NCI-H2107 treated with DMSO at 0.1 percent for 48 hours (cell line): ENCODE data around the gene CDK17.
"Not testable (repeated sequence)": the region's sequence is repeated elsewhere in the genome, so short reads cannot be mapped to it uniquely, and the experiment has no call there.

Source experiments
- DNase-seq: peaks from one replicate; lab custom pipeline; 2025; ENCODE audit not compliant: unreplicated experiment; lab: John Stamatoyannopoulos, UW

CDK17 gene

GRCh38 chr12:96395236-96395635, 5.0 kb downstream of the CDK17 start:
- no peak for DNase-seq

GRCh38 chr12:96393229-96393628, 7.0 kb downstream of the CDK17 start:
- not testable (repeated sequence) for DNase-seq

- no peak for DNase-seq
Measured at GRCh38 chr12:96392397-96392796, 7.8 kb downstream of the CDK17 start.

DNA sequence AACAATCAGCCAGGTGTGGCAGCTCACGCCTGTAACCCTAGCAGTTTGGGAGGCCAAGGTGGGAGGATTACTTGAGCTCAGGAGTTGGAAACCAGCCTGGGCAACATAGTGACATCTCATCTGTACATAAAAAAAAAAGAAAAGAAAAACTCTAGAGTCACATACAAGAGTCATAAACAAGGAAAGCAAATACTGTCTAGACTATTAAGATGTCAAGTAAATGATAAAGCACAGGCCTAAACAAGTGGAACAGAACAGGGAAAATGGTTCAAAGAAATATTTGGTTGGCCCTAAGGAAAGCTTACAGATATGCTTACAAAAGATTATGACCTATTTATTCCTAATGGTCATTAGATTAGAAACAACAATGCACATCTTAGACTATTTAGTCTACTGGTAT, 12.3 kb downstream of the CDK17 start:
- no peak for DNase-seq

DNA sequence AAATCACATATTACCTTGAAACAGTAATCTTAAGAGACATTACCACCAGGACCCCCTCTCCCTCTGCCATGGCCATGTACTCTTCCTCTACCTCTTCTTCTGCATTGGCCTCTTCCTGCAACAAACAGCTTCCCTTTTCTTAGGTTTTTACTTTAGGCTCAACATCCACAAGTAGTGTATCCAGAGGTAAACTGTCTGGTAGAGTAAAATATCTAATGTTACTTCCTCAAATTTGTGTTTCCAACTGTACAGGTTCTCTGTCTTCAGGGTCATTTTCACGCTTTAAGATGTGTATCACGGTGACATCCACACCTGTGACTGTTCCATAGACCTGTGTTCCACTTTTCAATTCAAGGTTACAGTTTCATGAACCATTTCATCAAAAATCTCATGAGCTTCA, 13.4 kb downstream of the CDK17 start:
- DNase-seq = no peak

DNA sequence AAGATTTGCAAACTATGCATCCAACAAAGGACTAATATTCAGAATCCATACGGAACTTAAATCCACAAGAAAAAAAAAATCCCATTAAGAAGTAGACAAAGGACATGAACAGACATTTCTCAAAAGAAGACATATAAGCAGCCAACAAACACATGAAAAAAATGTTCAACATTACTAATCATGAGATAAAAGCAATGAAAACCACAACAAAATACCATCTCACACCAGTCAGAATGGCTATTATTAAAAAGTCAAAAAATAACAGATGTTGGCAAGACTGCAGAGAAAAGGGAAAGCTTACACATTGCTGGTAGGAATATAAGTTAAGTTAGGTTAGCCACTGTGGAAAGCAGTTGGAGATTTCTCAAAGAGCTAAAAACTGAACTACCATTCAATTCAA, 16.2 kb downstream of the CDK17 start:
- no peak for DNase-seq

- no peak for DNase-seq
Measured at GRCh38 chr12:96383371-96383770, 16.9 kb downstream of the CDK17 start.

GRCh38 chr12:96379743-96380142, 20.5 kb downstream of the CDK17 start:
- DNase-seq = not testable (repeated sequence)

DNA sequence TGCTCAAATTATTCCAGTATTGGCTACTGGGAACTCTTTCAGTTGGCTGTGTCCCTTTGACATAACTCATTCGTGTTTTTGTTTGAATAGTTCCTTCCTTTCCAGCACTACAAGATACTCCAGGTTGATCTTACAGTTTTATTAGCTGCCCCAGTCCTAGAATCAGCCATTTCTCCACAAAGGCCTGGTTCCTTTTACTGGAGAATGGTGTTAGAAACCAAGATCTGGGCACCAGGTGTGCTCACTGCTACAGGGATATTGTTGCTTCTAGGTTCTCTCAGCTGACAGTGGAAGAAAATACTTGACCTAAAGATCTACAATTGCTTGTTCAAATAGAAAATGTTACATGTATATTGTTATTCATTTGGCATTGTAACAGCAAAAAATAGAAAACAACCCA, 21.9 kb downstream of the CDK17 start:
- DNase-seq = no peak

- no peak for DNase-seq
Measured at GRCh38 chr12:96376865-96377264, 23.4 kb downstream of the CDK17 start.

DNA sequence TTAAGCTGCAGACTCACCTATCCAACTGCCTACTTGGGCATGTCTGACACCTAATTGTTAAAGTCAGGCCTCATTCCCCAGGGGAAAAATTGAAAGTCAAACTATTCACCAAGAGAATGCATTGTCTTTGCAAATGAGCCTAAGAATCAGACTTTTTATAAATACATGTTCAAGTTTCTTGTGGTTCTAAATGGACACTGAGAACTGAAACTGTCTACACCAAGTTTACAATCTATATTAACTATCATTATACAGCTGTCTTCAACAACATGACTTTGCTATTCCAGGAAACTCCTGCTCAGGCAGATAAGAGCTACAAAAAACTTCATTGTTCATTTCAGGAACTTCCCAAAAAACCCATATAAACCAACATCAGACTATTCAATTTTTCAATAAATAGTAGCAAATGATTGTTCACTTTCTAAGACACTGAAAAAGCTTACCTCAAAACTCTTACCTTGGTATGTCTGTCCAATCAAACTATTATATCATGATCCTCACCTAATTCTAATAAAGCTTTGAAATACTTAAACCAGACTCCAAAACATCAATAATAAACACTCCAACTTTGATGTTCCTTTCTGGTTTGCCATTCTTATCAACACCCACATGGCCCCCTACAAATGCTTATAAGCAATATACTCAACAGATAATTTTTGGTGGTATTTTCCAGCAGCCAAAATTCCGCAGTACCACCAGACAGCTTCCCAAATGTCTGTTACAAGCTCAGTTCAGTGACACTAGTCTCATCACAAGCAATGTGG, 24.2 kb downstream of the CDK17 start:
- no peak for DNase-seq

DNA sequence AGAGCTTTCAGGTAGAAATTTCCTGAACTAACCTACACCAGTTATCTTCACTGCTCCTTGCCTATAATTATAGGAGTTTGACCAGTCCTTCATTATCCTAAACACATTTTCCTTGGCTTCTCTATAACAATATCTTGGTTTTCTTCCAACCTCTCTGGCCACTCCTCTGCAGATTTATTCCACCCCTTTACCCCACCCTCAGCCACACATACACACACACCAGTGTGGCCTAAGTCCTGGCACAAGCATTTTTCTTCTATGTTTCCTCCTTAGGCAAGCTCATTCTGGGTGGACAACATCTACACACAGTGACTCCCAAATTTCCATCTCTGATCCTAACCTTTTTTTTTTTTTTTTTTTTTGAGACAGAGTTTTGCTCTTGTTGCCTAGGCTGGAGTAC, 25.1 kb downstream of the CDK17 start:
- DNase-seq = no peak

DNA sequence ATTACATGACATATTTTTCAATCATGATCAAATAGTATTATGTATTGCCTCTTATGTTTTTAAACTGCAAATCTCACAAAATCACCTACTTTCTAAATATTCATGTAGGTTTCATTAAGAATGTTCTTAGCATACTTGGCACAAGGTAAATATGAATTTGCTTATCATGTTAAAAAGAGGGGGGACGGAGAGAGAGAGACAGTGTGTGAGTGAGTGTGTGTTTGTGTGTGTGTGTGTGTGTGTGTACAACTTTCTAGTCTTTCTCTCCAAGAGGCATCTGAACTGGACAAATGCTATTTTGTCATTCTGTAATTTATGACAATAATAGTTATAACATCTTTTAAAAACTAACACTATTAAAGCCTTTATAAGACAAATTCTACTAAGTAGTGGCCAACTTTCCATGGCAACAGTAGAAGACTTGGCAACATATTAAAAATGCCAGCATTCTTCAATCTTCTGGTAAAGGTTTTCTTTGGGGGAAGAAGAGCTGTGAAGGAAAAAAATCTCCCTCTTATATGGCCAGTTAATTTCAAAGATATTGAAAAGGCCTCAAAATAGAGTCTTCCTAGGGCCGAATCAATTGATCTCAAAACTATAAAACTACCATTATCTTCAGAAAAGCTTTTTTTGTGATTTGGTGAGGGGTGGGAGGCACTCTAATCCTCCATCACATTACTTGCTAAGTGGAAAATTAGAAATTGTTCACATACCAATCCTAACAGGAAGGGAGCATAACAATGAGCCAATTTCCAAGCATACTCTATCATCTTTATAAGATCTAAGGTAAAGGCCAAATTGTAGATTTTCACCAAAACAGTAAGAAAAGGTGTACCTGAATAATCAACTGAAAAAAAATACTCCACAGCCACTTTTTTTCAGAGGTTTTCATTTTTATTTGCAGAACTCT, 28.2 kb downstream of the CDK17 start:
- no peak for DNase-seq

GRCh38 chr12:96371138-96371789, 29.0 kb downstream of the CDK17 start:
- no peak for DNase-seq

DNA sequence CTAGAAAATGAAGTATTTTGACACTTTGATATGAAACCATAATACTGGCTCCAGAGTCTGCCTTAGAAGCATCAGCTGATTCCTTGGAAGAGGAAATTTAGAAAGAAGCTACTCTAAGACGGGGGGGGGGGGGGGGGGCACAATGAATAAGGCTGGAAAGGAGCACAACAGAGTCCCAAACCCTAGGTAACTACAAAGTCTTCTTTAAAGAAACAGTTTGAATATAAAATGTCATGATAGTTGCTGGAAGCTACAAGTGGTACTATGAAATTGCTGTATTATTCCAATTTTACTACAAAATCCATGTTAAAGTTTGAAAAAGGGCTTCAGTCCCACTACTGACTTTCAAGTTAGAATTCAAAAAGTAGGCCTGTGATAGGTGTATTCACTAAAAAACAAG, 31.6 kb downstream of the CDK17 start:
- no peak for DNase-seq

DNA sequence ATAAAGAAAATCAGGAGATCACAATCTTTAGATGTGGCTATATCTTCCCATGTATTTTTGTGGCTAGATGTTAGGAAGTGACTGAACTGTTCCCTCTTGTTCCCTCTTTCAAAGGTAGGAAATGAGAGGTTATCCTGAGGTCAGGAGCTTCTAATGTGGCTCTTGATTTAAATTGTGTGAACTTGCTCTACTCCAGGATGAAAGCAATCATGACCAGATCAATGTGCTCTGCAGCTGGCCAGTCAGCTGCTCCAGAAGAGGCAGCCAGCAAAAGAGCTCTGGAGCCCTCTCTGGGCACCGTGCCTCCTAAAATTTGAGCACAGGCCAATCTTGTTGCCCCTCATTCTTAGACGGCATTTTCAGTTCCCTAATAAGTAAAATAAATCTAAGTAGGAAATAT, 32.0 kb downstream of the CDK17 start:
- no peak for DNase-seq

DNA sequence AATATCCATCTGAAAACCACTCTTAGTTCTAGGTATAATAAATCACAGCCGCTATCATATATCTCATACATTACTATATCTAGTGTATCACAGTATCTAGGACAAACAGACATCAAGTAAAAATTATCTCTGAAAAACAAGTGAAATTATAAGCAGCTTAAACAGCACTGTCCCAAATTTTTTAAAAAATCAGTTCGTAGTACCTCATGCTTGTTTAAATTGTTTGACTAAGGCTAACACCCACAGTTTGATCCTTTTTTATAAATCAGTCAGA, 33.9 kb downstream of the CDK17 start:
- no peak for DNase-seq

DNA sequence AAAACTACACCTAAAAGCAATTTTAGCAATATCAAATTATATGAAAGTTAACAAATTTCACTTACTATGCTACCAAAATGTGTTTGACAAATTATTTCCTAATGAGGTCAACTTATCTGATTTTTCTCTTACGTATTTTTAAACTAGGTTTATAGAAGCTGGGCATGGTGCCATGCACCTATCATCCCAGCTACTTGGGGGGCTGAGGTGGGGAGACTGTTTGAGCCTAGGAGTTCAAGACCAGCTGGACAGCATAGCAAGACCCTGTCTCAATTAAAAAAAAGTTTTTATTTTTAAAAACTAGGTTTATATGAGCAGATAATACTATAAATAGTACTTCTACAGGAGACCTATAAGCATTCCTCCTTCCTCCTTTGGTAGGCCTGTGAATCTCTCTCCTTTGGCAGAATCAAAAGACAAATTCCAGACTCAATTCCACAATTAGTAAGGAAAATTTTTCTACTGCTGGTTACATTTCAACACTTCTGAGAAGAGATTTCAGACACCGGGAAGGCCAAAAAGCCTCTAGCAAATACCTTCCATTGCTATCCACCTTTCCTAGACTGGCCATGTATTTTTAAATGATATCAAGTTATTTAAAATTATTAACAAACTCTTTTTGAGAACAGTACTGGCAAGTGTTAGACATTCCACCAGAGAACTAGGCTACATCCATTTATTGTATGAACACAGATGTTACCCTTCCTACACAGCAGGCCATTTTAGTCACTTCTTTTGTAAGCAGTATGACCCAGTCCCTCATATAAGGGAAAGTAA, 34.4 kb downstream of the CDK17 start:
- no peak for DNase-seq

DNA sequence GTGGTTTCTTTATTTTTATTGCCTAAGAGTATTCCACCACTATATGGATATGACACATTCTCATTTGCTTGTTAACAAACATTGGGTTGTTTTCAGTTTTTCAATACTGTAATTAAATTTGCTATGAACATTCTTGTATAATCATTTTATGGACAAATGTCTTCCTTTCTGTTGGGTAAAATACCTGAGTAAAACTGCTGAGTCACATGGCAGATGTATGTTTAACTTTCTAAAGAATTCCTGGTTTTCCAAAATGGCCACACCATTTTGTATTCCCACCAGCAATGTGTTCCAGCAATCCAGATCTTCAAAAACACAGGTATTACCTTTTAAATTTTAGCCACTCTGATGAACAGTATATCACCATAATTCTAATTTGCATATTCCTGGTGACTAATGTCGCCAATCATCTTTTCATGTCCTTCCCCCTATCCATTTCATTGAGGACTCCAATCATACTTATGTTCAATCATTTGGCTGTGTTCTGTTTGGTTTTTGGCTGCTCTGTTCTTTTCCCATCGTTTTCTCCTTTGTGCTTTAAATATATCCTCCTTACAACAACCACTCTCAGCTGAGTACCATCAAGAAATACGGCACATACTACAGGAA, 36.0 kb downstream of the CDK17 start:
- DNase-seq = no peak

DNA sequence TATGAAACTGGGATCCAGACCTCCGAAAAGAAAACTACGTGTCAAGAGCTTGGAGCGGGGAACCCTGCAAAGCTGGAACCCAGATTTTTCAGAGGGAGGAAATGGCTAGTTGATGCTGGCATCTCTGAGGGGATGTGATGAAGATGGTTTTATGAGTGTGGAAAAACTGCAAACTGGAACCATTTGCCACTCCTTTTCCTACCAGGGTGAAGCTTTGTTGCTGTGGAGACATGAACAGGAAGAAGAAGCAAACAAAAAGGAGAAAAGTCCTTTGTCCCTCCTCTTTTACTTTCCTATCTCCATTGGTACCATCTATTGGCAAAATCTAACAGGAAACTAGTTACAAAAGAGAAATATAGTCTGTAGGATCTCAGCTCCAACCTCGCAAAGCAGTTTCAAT, 39.2 kb downstream of the CDK17 start:
- no peak for DNase-seq

DNA sequence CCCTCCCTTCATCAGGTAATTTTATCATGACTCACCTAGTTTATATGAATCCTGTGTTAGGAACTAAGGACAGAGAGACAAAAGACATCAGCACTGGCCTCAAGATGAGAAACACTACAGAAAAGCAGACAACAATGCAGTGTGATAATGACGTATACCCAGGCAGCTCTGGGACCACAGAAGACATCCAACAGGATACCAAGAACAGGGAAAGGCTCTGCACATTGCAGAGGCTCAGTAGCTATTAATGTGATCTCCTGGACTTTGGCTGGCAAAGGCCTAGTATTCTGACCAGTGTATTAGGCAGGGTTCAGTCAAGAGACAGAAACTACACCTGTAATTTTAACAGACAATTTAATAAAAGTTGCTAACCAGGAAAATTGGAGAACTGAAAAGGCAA, 39.7 kb downstream of the CDK17 start:
- DNase-seq = no peak
